Measurements from ENCODE around the gene NSUN4. TPM values are rescaled to one million over a fixed set of nuclear protein-coding genes. Genes with fewer than 3 reads are reported as not detected.
"Not testable (repeated sequence)": the region's sequence is repeated elsewhere in the genome, so short reads cannot be mapped to it uniquely, and the experiment has no call there.

Gene NSUN4
- total RNA-seq, 2 experiments from 2014 or later: 22.3 to 22.5 TPM

DNA sequence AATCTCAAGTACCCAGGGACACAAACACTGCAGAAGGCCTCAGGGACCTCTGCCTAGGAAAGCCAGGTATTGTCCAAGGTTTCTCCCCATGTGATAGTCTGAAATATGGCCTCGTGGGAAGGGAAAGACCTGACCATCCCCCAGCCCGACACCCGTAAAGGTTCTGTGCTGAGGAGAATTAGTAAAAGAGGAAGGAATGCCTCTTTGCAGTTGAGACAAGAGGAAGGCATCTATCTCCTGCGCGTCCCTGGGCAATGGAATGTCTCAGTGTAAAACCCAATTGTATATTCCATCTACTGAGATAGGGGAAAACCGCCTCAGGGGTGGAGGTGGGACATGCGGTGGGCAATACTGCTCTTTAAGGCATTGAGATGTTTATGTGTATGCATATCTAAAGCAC, 10.8 kb upstream of the NSUN4 start:
- H3K9me3 Mint-ChIP-seq (ENCODE audit: insufficient read depth); H3K36me3 Mint-ChIP-seq (ENCODE audit: low read depth); H3K27me3 Mint-ChIP-seq (ENCODE audit: low read depth); ATAC-seq; H3K27ac Mint-ChIP-seq; H3K4me3 Mint-ChIP-seq; DNase-seq; POLR2A ChIA-PET; H3K4me1 Mint-ChIP-seq (ENCODE audit: low read depth): not testable (repeated sequence)
- CTCF ChIA-PET: interaction anchor here (1.0 to 1.4 kb wide), 2 partner anchors 11 to 18 kb away, joined by 4 read pairs; partner anchors contain the start of gene NSUN4

- H3K4me1 Mint-ChIP-seq (ENCODE audit: low read depth); H3K27me3 Mint-ChIP-seq (ENCODE audit: low read depth); POLR2A ChIA-PET; H3K4me3 Mint-ChIP-seq; DNase-seq; ATAC-seq; H3K27ac Mint-ChIP-seq; H3K9me3 Mint-ChIP-seq (ENCODE audit: insufficient read depth); H3K36me3 Mint-ChIP-seq (ENCODE audit: low read depth); CTCF ChIA-PET: not testable (repeated sequence)
Measured at GRCh38 chr1:46330381-46330780, 10.2 kb upstream of the NSUN4 start.

DNA sequence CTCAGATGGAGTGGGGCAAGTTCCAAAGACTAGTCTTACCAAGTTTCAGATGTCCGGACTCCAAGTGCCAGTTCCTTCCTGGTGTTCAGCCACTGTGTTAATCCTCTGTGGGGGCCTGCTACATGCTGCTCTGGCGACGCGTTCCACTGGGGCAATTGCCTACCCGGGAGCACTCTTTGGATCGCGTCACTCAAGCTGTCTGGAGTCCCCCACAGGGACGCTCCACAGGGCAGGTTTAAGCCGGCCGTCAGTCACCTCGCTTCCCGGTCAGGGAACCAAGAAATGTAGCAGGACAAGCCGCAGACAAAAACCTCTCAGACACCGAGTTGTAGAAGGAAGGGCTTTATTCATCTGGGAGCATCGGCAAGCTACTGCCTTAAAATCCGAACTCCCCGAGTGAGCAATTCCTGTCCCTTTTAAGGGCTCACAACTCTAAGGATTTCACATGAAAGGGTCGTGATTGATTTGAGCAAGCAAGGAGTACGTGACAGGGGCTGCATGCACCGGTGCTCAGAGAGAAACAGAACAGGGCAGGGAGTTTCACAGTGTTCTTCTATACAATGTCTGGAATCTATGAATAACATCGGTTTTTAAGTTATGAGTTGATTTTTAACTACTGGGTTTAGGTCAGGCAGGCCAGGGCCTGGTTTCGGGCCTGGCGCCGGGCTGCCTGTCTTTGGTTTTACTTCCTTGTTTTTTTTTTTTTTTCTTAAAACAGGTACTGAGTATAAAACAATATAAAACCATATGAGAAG, 8.6 kb upstream of the NSUN4 start:
- DNase-seq; POLR2A ChIA-PET; H3K36me3 Mint-ChIP-seq (ENCODE audit: low read depth); ATAC-seq; H3K4me1 Mint-ChIP-seq (ENCODE audit: low read depth); H3K4me3 Mint-ChIP-seq; H3K27ac Mint-ChIP-seq; H3K27me3 Mint-ChIP-seq (ENCODE audit: low read depth); H3K9me3 Mint-ChIP-seq (ENCODE audit: insufficient read depth): not testable (repeated sequence)
- CTCF ChIA-PET: interaction anchor here (1.7 kb wide), 1 partner anchor 108 kb away, joined by 4 read pairs; no protein-coding TSS in a partner anchor

DNA sequence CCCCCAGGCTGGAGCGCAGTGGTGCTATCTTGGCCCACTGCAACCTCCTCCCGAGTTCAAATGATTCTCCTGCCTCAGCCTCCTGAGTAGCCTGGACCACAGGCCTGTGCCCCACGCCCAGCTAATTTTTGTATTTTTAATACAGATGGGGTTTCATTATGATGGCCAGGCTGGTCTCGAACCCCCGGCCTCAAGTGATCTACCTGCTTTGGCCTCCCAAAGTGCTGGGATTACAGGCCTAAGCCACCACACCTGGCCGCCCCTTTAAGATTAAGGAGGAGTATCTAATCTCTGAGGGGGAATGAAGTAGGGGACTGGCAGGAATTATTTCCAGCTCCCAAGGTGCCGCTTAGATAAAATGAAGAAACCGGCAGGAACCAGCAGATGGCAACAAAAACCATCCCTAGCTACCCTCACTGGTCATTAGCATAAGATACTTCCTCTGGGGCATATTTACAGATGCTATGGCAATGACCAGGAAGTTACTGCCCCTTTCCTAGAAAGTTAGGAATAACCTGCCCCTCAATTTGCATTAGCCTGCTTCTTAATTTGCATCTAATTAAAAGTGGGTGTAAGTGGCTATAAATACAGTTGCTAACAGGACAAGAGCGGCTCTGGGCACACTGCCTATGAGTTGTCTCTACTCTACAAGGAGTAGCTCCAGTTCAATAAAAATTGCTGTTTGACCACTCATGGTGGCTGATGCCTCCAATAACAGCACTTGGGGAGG, 7.1 kb upstream of the NSUN4 start:
- Mint-ChIP-seq H3K27me3 (ENCODE audit: low read depth) (no peaks in the 10 kb centered on the region), H3K36me3 (ENCODE audit: low read depth) (no peaks in the 10 kb centered on the region), H3K27ac (no peak overlapping the region), H3K4me3 (no peak overlapping the region), H3K4me1 (ENCODE audit: low read depth) (no peaks in the 10 kb centered on the region), H3K9me3 (ENCODE audit: insufficient read depth) (no peaks in the 10 kb centered on the region)
- DNase-seq: no peak
- ChIA-PET POLR2A (interaction anchor here (1.1 kb wide), 1 partner anchor 11 kb away, joined by 3 read pairs; no protein-coding TSS in a partner anchor), CTCF (interaction anchor here (0.7 to 1.9 kb wide), 5 partner anchors 11 to 110 kb away, joined by 3 to 17 read pairs (median 4); no protein-coding TSS in a partner anchor)
- ATAC-seq: no peak

DNA sequence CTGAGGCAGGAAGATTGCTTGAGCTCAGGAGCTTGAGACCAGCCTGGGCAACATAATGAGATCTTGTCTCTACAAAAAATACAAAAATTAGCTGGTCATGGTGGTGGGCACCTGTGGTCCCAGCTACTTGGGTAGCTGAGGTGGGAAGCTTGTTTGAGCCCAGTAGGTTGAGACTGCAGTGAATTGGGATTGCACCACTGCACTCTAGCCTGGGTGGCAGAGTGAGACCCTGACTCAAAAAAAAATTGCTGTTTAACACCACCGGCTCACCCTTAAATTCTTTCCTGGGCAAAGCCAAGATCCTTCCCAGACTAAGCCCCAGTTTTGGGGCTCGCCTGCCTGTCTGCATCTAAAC, 6.6 kb upstream of the NSUN4 start:
- CTCF ChIA-PET: interaction anchor here (0.7 to 1.9 kb wide), 5 partner anchors 11 to 110 kb away, joined by 3 to 17 read pairs (median 4); no protein-coding TSS in a partner anchor
- no peak overlapping the region for H3K27ac Mint-ChIP-seq
- no peak for ATAC-seq

DNA sequence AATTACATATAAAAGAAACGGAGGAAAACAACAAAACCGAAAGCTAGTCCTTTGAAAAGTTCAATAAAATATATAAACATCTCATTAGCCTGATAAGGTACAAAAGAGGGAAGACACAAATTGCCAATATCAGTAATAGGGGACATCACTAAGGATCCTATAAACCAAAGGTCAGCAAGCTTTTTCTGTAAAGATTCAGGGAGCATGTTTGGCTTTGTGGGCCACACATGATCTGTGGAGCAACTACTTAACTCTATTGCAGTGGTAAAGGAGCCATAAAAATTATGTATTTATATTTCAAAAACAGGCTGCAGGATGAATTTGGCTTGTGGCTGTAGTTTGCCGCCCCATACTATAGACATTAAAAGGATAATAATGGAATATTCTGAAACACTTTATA, 5.5 kb upstream of the NSUN4 start:
- Mint-ChIP-seq H3K27ac (no peak overlapping the region), H3K36me3 (ENCODE audit: low read depth) (no peaks in the 10 kb centered on the region), H3K27me3 (ENCODE audit: low read depth) (no peaks in the 10 kb centered on the region), H3K9me3 (ENCODE audit: insufficient read depth) (no peaks in the 10 kb centered on the region), H3K4me1 (ENCODE audit: low read depth) (peaks cover 8% of the 10 kb centered on the region), H3K4me3 (no peak overlapping the region)
- ChIA-PET POLR2A (no interaction called here), CTCF (interaction anchor here (1.3 kb wide), 1 partner anchor 12 kb away, joined by 5 read pairs; no protein-coding TSS in a partner anchor)
- ATAC-seq: no peak
- no peak for DNase-seq

More for the DNA sequence above, 6.6 kb upstream of the NSUN4 start:
- H3K4me1 Mint-ChIP-seq (ENCODE audit: low read depth): peaks cover 1% of the 10 kb centered on the region
- DNase-seq: no peak
- H3K9me3 Mint-ChIP-seq (ENCODE audit: insufficient read depth): no peaks in the 10 kb centered on the region
- no peak overlapping the region for H3K4me3 Mint-ChIP-seq
- H3K36me3 Mint-ChIP-seq (ENCODE audit: low read depth): no peaks in the 10 kb centered on the region
- H3K27me3 Mint-ChIP-seq (ENCODE audit: low read depth): no peaks in the 10 kb centered on the region
- POLR2A ChIA-PET: interaction anchor here (1.1 kb wide), 1 partner anchor 11 kb away, joined by 3 read pairs; no protein-coding TSS in a partner anchor

DNA sequence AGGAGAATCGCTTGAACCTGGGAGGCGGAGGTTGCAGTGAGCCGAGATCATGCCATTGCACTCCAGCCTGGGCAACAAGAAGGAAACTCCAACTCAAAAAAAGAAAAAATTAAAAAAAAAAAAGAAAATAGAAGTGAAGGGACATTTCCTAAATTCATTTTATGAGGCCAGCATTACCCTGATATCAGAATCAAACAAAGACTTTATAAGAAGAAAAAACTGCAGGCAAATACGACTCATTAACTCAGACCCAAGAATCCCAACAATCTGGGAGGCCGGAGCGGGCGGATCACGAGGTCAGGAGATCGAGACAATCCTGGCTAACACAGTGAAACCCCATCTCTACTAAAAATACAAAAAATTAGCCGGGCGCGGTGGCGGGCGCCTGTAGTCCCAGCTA, 3.2 kb upstream of the NSUN4 start:
- CTCF ChIA-PET: interaction anchor here (1.6 kb wide), 1 partner anchor 10 kb away, joined by 4 read pairs; no protein-coding TSS in a partner anchor
- not testable (repeated sequence) for H3K27me3 Mint-ChIP-seq (ENCODE audit: low read depth); H3K9me3 Mint-ChIP-seq (ENCODE audit: insufficient read depth); ATAC-seq; H3K4me3 Mint-ChIP-seq; DNase-seq; H3K27ac Mint-ChIP-seq
- peaks cover 26% of the 10 kb centered on the region for H3K4me1 Mint-ChIP-seq (ENCODE audit: low read depth)
- POLR2A ChIA-PET: interaction anchor here (1.0 kb wide), 1 partner anchor 27 kb away, joined by 3 read pairs; no protein-coding TSS in a partner anchor
- peaks cover 12% of the 10 kb centered on the region for H3K36me3 Mint-ChIP-seq (ENCODE audit: low read depth)

GRCh38 chr1:46341222-46342083, 846 bp downstream of the NSUN4 start:
- Mint-ChIP-seq H3K36me3 (ENCODE audit: low read depth) (peaks cover 17% of the 10 kb centered on the region), H3K27me3 (ENCODE audit: low read depth) (no peaks in the 10 kb centered on the region), H3K4me3 (peak overlapping the region; percentile 100), H3K4me1 (ENCODE audit: low read depth) (peaks cover 34% of the 10 kb centered on the region), H3K9me3 (ENCODE audit: insufficient read depth) (no peaks in the 10 kb centered on the region), H3K27ac (peak overlapping the region; percentile 100)
- ChIA-PET CTCF (interaction anchor here (0.7 to 4.6 kb wide), 12 partner anchors 8 to 96 kb away, joined by 3 to 23 read pairs (median 4); partner anchors contain the start of genes LRRC41, RAD54L and UQCRH), POLR2A (interaction anchor here (1.0 to 3.1 kb wide), 5 partner anchors 27 to 94 kb away, joined by 3 to 30 read pairs (median 5); partner anchors contain the start of genes LRRC41, RAD54L and UQCRH)
- no peak for DNase-seq
- no peak for ATAC-seq

GRCh38 chr1:46342084-46342656, 1.6 kb downstream of the NSUN4 start:
- DNase-seq (peak; percentile 38), ATAC-seq (no peak)
- H3K9me3 Mint-ChIP-seq (ENCODE audit: insufficient read depth): no peaks in the 10 kb centered on the region
- H3K4me3 Mint-ChIP-seq: peak overlapping the region; percentile 100
- H3K27ac Mint-ChIP-seq: peak overlapping the region; percentile 100
- H3K27me3 Mint-ChIP-seq (ENCODE audit: low read depth): no peaks in the 10 kb centered on the region
- ChIA-PET CTCF (interaction anchor here (0.7 to 4.6 kb wide), 4 partner anchors 26 to 97 kb away, joined by 3 to 23 read pairs (median 12); partner anchors contain the start of genes LRRC41 and UQCRH), POLR2A (interaction anchor here (0.6 to 3.1 kb wide), 2 partner anchors 39 to 56 kb away, joined by 3 to 30 read pairs; partner anchors contain the start of genes LRRC41 and UQCRH)
- peaks cover 34% of the 10 kb centered on the region for H3K4me1 Mint-ChIP-seq (ENCODE audit: low read depth)
- H3K36me3 Mint-ChIP-seq (ENCODE audit: low read depth): peaks cover 21% of the 10 kb centered on the region

DNA sequence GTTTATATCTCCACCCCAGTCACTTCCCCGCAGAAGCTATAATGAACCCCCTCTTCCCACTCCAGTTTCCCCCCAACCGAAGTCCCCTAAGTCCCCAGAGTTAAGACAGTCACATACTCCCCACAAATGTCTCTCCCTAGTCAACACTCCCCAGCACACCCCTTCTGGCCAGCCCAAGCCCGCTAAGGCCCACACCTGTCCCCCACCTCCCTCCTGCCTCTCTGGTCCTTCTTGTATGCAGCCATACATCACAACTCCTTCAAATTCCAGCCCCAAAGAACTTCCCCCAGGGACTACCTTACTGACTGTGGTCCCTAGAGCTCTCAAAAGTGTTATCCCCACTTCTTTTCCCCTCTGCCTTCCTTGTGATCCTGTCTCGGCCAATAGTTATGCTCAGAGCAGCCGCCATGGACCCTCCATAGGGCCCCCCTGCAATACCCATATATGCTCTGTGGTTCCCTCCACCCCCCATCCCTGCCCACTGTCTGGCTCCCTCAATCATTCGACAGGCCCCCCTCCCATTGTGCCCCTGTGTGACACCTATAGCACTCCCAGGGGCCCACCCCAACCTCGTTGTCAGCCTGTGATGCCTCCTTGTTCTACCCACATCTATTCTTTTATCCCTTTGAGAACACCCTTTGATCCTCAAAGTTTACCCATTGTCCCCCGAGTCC, 2.2 kb downstream of the NSUN4 start:
- H3K4me1 Mint-ChIP-seq (ENCODE audit: low read depth): peaks cover 39% of the 10 kb centered on the region

More for the DNA sequence above, 2.2 kb downstream of the NSUN4 start:
- ATAC-seq (no peak), DNase-seq (no peak)
- Mint-ChIP-seq H3K27me3 (ENCODE audit: low read depth) (no peaks in the 10 kb centered on the region), H3K9me3 (ENCODE audit: insufficient read depth) (no peaks in the 10 kb centered on the region), H3K4me3 (no peak overlapping the region), H3K36me3 (ENCODE audit: low read depth) (peaks cover 26% of the 10 kb centered on the region), H3K27ac (peak overlapping the region; percentile 100)
- CTCF ChIA-PET: interaction anchor here (2.0 to 4.6 kb wide), 3 partner anchors 26 to 98 kb away, joined by 5 to 23 read pairs (median 19); partner anchors contain the start of genes LRRC41 and UQCRH
- POLR2A ChIA-PET: interaction anchor here (0.6 to 3.1 kb wide), 2 partner anchors 39 to 55 kb away, joined by 3 to 30 read pairs; partner anchors contain the start of genes LRRC41 and UQCRH
